Measurements from ENCODE around the gene H6PD. TPM values are rescaled to one million over a fixed set of nuclear protein-coding genes. Genes with fewer than 3 reads are reported as not detected.

Gene H6PD
- total RNA-seq, 1 donor from 2014 or later, result 37.0 TPM

GRCh38 chr1:9275567-9276034 lies 41.0 kb downstream of the H6PD start:
- Mint-ChIP-seq H3K4me1 (ENCODE audit: low read depth) (peaks cover 44% of the 10 kb centered on the region), H3K4me3 (ENCODE audit: unreplicated experiment) (peak overlapping the region; percentile 9), H3K27ac (ENCODE audit: unreplicated experiment) (peak overlapping the region; percentile 28), H3K9me3 (ENCODE audit: low read depth) (no peaks in the 10 kb centered on the region), H3K27me3 (ENCODE audit: low read depth) (no peaks in the 10 kb centered on the region), H3K36me3 (ENCODE audit: low read depth) (peaks cover 2% of the 10 kb centered on the region)
- TF ChIP-seq CTCF (IDR thresholded peaks at IDR 0.05), result no peak
- no peak for DNase-seq (ENCODE audit: low spot score)

DNA sequence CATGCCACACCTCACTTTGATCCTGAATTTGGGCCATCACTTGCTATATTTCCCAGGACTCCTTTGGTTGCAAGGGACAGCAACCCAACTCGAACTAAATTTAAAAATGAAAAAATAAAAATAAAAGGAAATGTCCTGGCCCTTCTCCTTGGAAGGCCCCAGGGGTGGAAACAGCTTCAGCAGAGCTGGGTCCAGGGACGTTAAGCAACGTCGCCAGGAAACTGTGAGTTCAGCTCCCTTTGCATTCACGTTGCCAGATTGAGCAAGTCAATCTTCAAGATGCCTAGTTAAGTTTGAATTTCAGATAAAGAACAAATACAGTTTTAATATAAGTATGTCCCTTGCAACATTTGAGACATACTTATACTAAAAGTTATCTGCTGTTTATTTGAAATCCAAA lies 43.5 kb downstream of the H6PD start:
- Mint-ChIP-seq H3K27ac (ENCODE audit: unreplicated experiment) (no peak overlapping the region), H3K36me3 (ENCODE audit: low read depth) (no peaks in the 10 kb centered on the region), H3K4me1 (ENCODE audit: low read depth) (peaks cover 57% of the 10 kb centered on the region), H3K27me3 (ENCODE audit: low read depth) (no peaks in the 10 kb centered on the region), H3K4me3 (ENCODE audit: unreplicated experiment) (no peak overlapping the region), H3K9me3 (ENCODE audit: low read depth) (no peaks in the 10 kb centered on the region)
- no peak for DNase-seq (ENCODE audit: low spot score)
- no peak for TF ChIP-seq CTCF (IDR thresholded peaks at IDR 0.05)

DNA sequence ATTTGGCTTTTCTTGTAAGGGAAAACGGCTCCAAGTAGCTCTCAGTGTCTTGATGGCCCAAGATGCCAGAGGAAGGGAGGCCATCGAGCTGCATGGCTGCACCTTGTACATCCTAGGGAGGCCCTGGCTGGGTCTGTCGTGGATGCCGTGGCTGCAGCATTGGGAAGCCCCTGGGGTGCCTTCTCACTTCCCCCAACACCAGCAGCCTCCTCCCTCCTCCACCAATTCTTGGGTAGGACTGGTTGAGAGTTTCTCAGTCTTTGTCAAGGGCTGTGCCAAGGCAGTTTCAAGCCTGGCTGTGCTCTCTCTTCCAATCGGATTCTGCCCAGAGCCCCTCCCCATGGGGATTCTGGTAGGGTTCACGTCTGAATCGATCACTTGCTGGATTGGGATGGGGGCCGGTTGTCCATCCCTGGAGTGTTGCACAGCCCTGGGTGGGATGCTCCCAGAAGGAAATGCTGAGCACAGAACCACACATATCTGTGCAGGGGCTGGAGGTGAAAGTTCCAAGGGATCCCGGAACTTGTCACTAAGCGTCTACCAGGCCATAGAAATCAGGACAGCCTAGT lies 44.1 kb downstream of the H6PD start:
- no peak overlapping the region for H3K4me3 Mint-ChIP-seq (ENCODE audit: unreplicated experiment)
- peaks cover 57% of the 10 kb centered on the region for H3K4me1 Mint-ChIP-seq (ENCODE audit: low read depth)
- TF ChIP-seq CTCF (IDR thresholded peaks at IDR 0.05), result no peak
- DNase-seq (ENCODE audit: low spot score), result no peak
- H3K27ac Mint-ChIP-seq (ENCODE audit: unreplicated experiment), result no peak overlapping the region
- H3K36me3 Mint-ChIP-seq (ENCODE audit: low read depth), result no peaks in the 10 kb centered on the region
- no peaks in the 10 kb centered on the region for H3K27me3 Mint-ChIP-seq (ENCODE audit: low read depth)
- H3K9me3 Mint-ChIP-seq (ENCODE audit: low read depth), result no peaks in the 10 kb centered on the region

DNA sequence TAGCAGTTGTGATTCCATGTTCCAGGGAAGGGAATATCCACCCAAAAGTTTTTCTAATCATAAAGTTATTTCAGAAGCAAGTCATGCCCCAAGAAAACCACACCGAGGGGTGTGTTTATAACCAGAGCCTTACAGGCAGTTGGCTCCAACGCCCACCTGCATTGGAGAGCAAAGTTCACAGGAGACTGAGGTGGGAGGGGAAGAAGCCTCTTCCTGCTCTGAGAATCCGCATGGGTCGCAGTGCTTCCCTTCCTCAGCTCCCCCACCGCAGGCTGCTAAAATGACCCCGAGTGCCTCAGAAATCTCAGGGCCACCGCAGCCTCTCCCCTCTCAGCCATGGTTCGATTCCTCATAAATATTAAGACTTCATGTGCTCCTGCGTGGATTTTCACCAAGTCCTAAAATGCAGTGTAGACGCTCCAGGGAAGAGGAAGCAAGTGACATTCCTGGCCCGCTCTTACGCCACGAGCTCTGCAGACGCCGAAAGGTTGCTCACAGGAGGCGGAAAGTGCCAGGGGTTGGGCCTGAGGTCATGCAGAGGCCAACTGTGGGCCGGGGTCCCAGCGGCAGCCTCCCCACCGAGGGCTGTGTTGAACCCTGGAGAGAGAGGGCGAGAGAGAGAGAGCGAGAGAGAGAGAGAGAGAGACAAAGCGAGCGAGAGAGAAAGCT lies 44.7 kb downstream of the H6PD start:
- H3K9me3 Mint-ChIP-seq (ENCODE audit: low read depth), result peaks cover 2% of the 10 kb centered on the region
- peak overlapping the region; percentile 45 for H3K27ac Mint-ChIP-seq (ENCODE audit: unreplicated experiment)
- H3K4me1 Mint-ChIP-seq (ENCODE audit: low read depth), result peaks cover 57% of the 10 kb centered on the region
- H3K4me3 Mint-ChIP-seq (ENCODE audit: unreplicated experiment), result peak overlapping the region; percentile 47
- no peaks in the 10 kb centered on the region for H3K36me3 Mint-ChIP-seq (ENCODE audit: low read depth)
- H3K27me3 Mint-ChIP-seq (ENCODE audit: low read depth), result no peaks in the 10 kb centered on the region
- no peak for DNase-seq (ENCODE audit: low spot score)
- TF ChIP-seq CTCF (IDR thresholded peaks at IDR 0.05), result no peak

GRCh38 chr1:9280015-9280860 lies 45.7 kb downstream of the H6PD start:
- H3K36me3 Mint-ChIP-seq (ENCODE audit: low read depth), result no peaks in the 10 kb centered on the region
- peak overlapping the region; percentile 90 for H3K27ac Mint-ChIP-seq (ENCODE audit: unreplicated experiment)
- peak; percentile 69 for DNase-seq (ENCODE audit: low spot score)
- H3K9me3 Mint-ChIP-seq (ENCODE audit: low read depth), result peaks cover 9% of the 10 kb centered on the region
- no peaks in the 10 kb centered on the region for H3K27me3 Mint-ChIP-seq (ENCODE audit: low read depth)
- peak; percentile 34 for TF ChIP-seq CTCF (IDR thresholded peaks at IDR 0.05)
- H3K4me3 Mint-ChIP-seq (ENCODE audit: unreplicated experiment), result peak overlapping the region; percentile 49
- H3K4me1 Mint-ChIP-seq (ENCODE audit: low read depth), result peaks cover 52% of the 10 kb centered on the region

Measured in chondrocyte (in vitro differentiated cells).